Measurements from ENCODE around the gene EHMT2. TPM values are rescaled to one million over a fixed set of nuclear protein-coding genes. Genes with fewer than 3 reads are reported as not detected.
"Not testable (repeated sequence)": the region's sequence is repeated elsewhere in the genome, so short reads cannot be mapped to it uniquely, and the experiment has no call there.

The EHMT2 gene
- total and polyA plus RNA-seq, 7 donors: 6.8 to 20.8 (median 8.4) TPM

- no peak overlapping the region for H3K27ac ChIP-seq
- 60 to 67% (median 60%) methylated on average over 4 of the region's 4 CpGs for WGBS, 3 donors
- intact Hi-C loops (cut with DNase I): no loop called here
- peaks cover 0 to 5% (median 0%) of the 10 kb centered on the region in 3 donors for H3K27me3 ChIP-seq (ENCODE audit: insufficient read depth in 3 of 3, low read length in 2 of 3)
- no peaks in the 10 kb centered on the region for H3K4me1 ChIP-seq
- ATAC-seq (no peak), DNase-seq (no peak)
- H3K9me3 ChIP-seq: no peaks in the 10 kb centered on the region
- no peaks in the 10 kb centered on the region for H3K36me3 ChIP-seq (ENCODE audit: insufficient read depth in 1 of 2, low read depth in 1 of 2)
- no peak for TF ChIP-seq CTCF (IDR thresholded peaks at IDR 0.05)
- H3K4me3 ChIP-seq: no peak overlapping the region
Observed at GRCh38 chr6:31908791-31909190, 11.3 kb upstream of the EHMT2 start.

GRCh38 chr6:31908255-31908654 lies 10.8 kb upstream of the EHMT2 start:
- ATAC-seq; H3K27me3 ChIP-seq (ENCODE audit: insufficient read depth in 3 of 3, low read length in 2 of 3); H3K4me3 ChIP-seq; intact Hi-C loops (cut with DNase I); H3K4me1 ChIP-seq; H3K27ac ChIP-seq; DNase-seq; H3K36me3 ChIP-seq (ENCODE audit: insufficient read depth in 1 of 2, low read depth in 1 of 2); H3K9me3 ChIP-seq: not testable (repeated sequence)
- 79 to 86% (median 85%) methylated on average over 5 of the region's 5 CpGs for WGBS, 3 donors

- TF ChIP-seq CTCF (IDR thresholded peaks at IDR 0.05): no peak
- Histone ChIP-seq H3K27ac (no peak overlapping the region), H3K4me1 (peaks cover 4% of the 10 kb centered on the region), H3K27me3 (ENCODE audit: insufficient read depth in 3 of 3, low read length in 2 of 3) (peaks cover 0 to 3% (median 0%) of the 10 kb centered on the region in 3 donors), H3K36me3 (ENCODE audit: insufficient read depth in 1 of 2, low read depth in 1 of 2) (no peaks in the 10 kb centered on the region), H3K9me3 (no peaks in the 10 kb centered on the region), H3K4me3 (no peak overlapping the region)
- no peak for ATAC-seq
- 63 to 72% (median 66%) methylated on average over 7 of the region's 7 CpGs for WGBS, 3 donors
- intact Hi-C loops (cut with DNase I): no loop called here
- no peak for DNase-seq
Observed at GRCh38 chr6:31907158-31907813, 9.8 kb upstream of the EHMT2 start.

- 73 to 78% (median 77%) methylated on average over 8 of the region's 8 CpGs for WGBS, 3 donors
- H3K4me1 ChIP-seq; H3K27ac ChIP-seq; intact Hi-C loops (cut with DNase I); H3K27me3 ChIP-seq (ENCODE audit: insufficient read depth in 3 of 3, low read length in 2 of 3); DNase-seq; H3K9me3 ChIP-seq; H3K4me3 ChIP-seq; ATAC-seq; H3K36me3 ChIP-seq (ENCODE audit: insufficient read depth in 1 of 2, low read depth in 1 of 2): not testable (repeated sequence)
Observed at GRCh38 chr6:31906727-31907126, 9.2 kb upstream of the EHMT2 start.

GRCh38 chr6:31906122-31906521 lies 8.6 kb upstream of the EHMT2 start:
- no peak for DNase-seq
- Histone ChIP-seq H3K27me3 (ENCODE audit: insufficient read depth in 3 of 3, low read length in 2 of 3) (no peaks in the 10 kb centered on the region), H3K9me3 (no peaks in the 10 kb centered on the region), H3K36me3 (ENCODE audit: insufficient read depth in 1 of 2, low read depth in 1 of 2) (no peaks in the 10 kb centered on the region), H3K4me1 (peaks cover 7% of the 10 kb centered on the region), H3K27ac (no peak overlapping the region), H3K4me3 (no peak overlapping the region)
- WGBS, 3 donors: 29 to 34% (median 33%) methylated on average over 4 of the region's 4 CpGs
- no peak for ATAC-seq
- intact Hi-C loops (cut with DNase I): no loop called here
- TF ChIP-seq CTCF (IDR thresholded peaks at IDR 0.05): no peak

- WGBS, 3 donors: 80 to 95% (median 95%) methylated on average over 1 of the region's 1 CpG
- peaks cover 11% of the 10 kb centered on the region for H3K4me1 ChIP-seq
- DNase-seq: no peak
- ATAC-seq: no peak
- no peaks in the 10 kb centered on the region for H3K27me3 ChIP-seq (ENCODE audit: insufficient read depth in 3 of 3, low read length in 2 of 3)
- TF ChIP-seq CTCF (IDR thresholded peaks at IDR 0.05): no peak
- intact Hi-C loops (cut with DNase I): no loop called here
- H3K4me3 ChIP-seq: no peak overlapping the region
- no peak overlapping the region for H3K27ac ChIP-seq
- H3K36me3 ChIP-seq (ENCODE audit: insufficient read depth in 1 of 2, low read depth in 1 of 2): no peaks in the 10 kb centered on the region
- no peaks in the 10 kb centered on the region for H3K9me3 ChIP-seq
Observed at GRCh38 chr6:31905041-31905440, 7.5 kb upstream of the EHMT2 start.
